Coronary artery (tissue), 2 donors: Measurements from ENCODE around the gene CLECL1.

ENCODE experiments used
- DNase-seq: peaks from one replicate; pipeline ENCODE4 v3.0.0-alpha.2; 2017; ENCODE audit warnings: low spot score
- H3K27ac ChIP-seq, 2 donors: fragments of 200-600 bp; sonication (generic); one replicate each; pipeline ENCODE4 v1.5.1; 2016 to 2019
- H3K4me3 ChIP-seq: fragments of 200-600 bp; sonication (generic); 2 replicates; pipeline ENCODE4 v1.5.1; 2016; ENCODE audit warnings: mild to moderate bottlenecking, moderate library complexity
- CTCF ChIP-seq: fragments of 200-600 bp; sonication (generic); IDR thresholded peaks from one replicate; pipeline ENCODE4 v1.5.1; 2019; ENCODE audit warnings: antibody characterized with exemption

CLECL1 gene

GRCh38 chr12:9761419-9761781 lies 28.5 kb upstream of the CLECL1 start:
- DNase-seq: no peak
- no peak for TF ChIP-seq CTCF
- no peak overlapping the region for H3K27ac ChIP-seq
- peak overlapping the region; percentile 12 for H3K4me3 ChIP-seq

DNA sequence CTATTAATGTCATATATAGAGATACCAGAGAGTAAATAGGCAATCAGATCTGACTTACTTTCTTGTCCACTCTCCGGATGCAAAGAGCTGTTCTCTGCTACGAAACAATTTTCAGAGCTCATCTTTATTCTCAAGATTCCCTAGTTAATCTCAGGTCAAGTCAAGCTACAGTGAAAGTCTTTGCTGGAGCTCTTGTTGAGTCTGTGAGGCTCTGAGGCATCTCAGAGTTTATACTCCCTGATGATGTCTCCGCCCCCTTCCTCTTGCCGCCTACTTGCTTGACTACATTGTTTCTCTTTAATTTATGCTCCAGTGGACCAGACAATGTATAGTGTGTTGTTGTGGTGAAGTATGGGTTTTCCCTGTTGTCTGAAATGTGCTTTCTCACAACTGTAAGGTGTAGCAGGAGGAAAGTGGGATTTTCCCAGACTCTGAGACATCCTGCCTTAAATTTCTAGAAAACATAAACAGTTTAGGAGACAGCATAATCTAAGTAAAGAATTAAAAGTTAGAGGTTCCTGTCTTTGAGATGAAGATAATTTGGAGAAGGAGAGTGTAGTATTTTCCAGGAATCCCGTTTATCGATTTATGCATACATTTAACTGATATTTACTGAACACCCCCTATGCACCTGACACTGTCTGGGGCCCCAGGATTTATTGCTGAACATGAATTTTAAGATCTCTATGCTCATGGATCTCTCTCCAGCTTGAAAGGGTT lies 28.0 kb upstream of the CLECL1 start, which contains the start of gene CD69:
CD69 (minus strand) TSS at position 203 of the 720 bp plus-strand sequence; CDS start at position 122, 81 bp downstream.
- H3K27ac ChIP-seq: no peak within 1 kb of the TSS
- no peak for TF ChIP-seq CTCF
- DNase-seq: no peak
- peak within 1 kb of the TSS; percentile 12 for H3K4me3 ChIP-seq

DNA sequence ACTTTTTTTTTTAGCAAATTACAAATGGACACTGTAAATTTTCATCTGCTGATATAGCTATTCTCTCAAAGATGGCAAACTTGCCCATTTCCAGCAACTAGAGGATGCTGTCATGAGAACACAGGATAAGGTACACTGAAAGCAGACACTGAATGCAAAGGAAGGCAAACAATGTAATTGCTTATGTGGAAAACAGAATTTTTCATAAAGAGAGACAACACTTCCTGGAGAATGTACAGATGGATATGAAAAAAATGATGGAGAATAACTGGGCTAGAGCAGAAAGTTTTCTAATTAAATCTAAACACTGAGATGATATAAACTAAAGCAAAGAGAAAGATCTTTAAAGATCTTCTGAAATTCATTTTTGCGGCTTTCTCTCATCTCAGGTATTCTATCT lies 27.2 kb upstream of the CLECL1 start:
- Histone ChIP-seq H3K4me3 (no peak overlapping the region), H3K27ac (no peak overlapping the region)
- TF ChIP-seq CTCF: no peak

GRCh38 chr12:9759694-9760093 lies 26.8 kb upstream of the CLECL1 start:
- no peak for DNase-seq
- Histone ChIP-seq H3K27ac (no peak overlapping the region), H3K4me3 (no peak overlapping the region)
- no peak for TF ChIP-seq CTCF

More for the DNA sequence above, 27.2 kb upstream of the CLECL1 start:
- DNase-seq: no peak

DNA sequence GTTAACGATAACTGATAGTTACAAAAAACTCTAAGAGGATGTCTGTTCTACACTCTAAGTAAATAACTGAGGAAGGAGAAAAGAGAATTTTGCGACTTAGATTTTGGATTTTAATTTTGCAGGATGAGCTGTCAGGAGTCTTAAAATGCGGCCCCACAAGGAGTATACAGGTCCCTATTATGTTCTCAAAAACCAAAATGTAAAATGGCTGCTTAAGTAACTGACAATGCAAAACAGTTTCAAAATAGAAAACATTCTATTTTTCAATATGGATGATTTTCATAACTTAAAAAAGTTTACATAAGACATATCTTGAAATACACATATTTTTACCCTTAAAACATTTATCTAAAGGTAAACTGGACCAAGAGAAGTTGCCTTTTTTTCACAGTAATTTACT lies 25.2 kb upstream of the CLECL1 start:
- no peak for TF ChIP-seq CTCF
- H3K4me3 ChIP-seq: no peak overlapping the region
- DNase-seq: no peak
- no peak overlapping the region for H3K27ac ChIP-seq

DNA sequence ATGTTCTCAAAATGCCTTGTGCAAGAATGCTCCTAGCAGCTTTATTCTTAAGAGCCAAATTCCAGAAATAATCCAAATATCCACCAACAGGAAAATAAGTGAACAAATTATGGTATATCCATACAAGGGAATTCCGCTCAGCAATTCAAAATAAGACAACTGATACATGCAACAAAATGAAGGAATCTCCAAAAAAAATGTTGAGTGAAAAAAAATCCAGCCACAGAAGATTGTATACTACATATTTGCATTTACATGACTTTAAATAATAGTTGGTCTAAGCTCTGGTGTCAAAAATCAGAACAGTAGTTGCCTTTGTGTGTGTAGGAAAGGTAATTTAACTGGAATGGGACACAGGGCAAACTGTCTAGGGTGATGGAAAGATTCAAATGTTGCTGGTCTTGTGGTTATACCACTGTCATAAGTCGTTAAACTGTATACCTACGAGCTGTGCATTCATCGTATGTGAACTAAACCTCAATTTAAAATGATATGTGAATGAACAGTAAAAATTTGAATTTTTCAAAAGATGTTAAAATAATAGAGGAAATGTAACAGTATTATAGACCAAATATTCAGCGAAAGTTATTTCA lies 24.6 kb upstream of the CLECL1 start:
- DNase-seq: no peak

More for the DNA sequence above, 24.6 kb upstream of the CLECL1 start:
- no peak overlapping the region for H3K27ac ChIP-seq
- no peak for TF ChIP-seq CTCF
- no peak overlapping the region for H3K4me3 ChIP-seq
